ENCODE data around the gene ZNF534.
"Not testable (repeated sequence)": the region's sequence is repeated elsewhere in the genome, so short reads cannot be mapped to it uniquely, and the experiment has no call there.

ZNF534 gene

DNA sequence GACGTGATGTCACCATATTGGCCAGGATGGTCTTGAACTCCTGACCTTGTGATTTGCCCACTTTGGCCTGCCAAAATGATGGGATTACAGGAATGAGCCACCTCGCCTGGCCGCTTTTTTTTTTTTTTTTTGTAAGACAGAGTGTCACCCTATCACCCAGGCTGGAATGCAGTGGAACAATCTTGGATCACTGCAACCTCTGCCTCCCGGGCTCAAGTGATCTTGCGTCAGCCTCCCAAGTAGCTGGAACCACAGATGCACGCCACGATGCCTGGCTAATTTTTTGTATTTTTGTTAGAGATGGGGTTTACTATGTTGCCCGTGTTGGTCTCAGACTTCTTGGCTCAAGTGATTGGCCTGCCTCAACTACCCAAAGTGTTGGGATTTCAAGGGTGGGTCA lies 69.6 kb downstream of the ZNF534 start:
- ATAC-seq (no peak), DNase-seq (no peak)

DNA sequence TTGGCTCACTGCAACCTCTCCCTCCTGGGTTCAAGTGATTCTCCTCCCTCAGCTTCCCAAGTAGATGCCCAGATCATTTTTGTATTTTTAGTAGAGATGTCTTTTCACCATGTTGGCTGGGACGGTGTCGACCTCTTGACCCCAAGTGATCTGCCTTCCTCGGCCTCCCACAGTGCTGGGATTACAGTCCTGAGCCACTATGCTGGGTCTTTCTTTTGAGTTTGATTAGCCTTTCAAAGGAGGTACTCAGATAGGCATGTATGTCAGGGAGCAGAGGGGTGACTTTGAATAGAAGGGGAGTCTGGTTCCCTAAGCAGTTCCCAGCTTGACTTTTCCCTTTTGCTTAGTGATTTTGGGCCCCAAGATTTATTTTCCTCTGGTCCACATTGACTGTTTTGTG lies 71.5 kb downstream of the ZNF534 start:
- not testable (repeated sequence) for ATAC-seq, DNase-seq

- DNase-seq, ATAC-seq: not testable (repeated sequence)
These were observed 72.0 kb downstream of the ZNF534 start for GRCh38 chr19:52500991-52501390.
